SKM-1 treated with dmso at 0.1 percent for 144 hours (cell line): ENCODE data around the gene BCL7B.
"Not testable (repeated sequence)": the region's sequence is repeated elsewhere in the genome, so short reads cannot be mapped to it uniquely, and the experiment has no call there.

ENCODE experiments used
- DNase-seq: peaks from one replicate; lab custom pipeline; 2025; ENCODE audit not compliant: unreplicated experiment; lab: John Stamatoyannopoulos, UW

Gene BCL7B

GRCh38 chr7:73536479-73536878 lies 21.0 kb downstream of the BCL7B start:
- DNase-seq = no peak

- not testable (repeated sequence) for DNase-seq
These were observed 21.6 kb downstream of the BCL7B start for GRCh38 chr7:73535918-73536317.

GRCh38 chr7:73533742-73534141 lies 23.7 kb downstream of the BCL7B start:
- DNase-seq = no peak

GRCh38 chr7:73532224-73532623 lies 25.3 kb downstream of the BCL7B start:
- DNase-seq = no peak

GRCh38 chr7:73530800-73531199 lies 26.7 kb downstream of the BCL7B start:
- no peak for DNase-seq

GRCh38 chr7:73526896-73527821 lies 30.3 kb downstream of the BCL7B start:
- DNase-seq = no peak

- not testable (repeated sequence) for DNase-seq
These were observed 31.4 kb downstream of the BCL7B start for GRCh38 chr7:73526158-73526494.

GRCh38 chr7:73522105-73522872 lies 35.2 kb downstream of the BCL7B start, which contains the start of gene BAZ1B:
TSS of gene BAZ1B (minus strand) at chr7:73522293. CDS start at chr7:73521933, 360 bp downstream.
- DNase-seq = peak; percentile 96

- DNase-seq = no peak
These were observed 35.8 kb downstream of the BCL7B start for GRCh38 chr7:73521636-73522104.

- no peak for DNase-seq
These were observed 36.5 kb downstream of the BCL7B start for GRCh38 chr7:73520673-73521635.

- no peak for DNase-seq
These were observed 37.4 kb downstream of the BCL7B start for GRCh38 chr7:73519867-73520672.

GRCh38 chr7:73518470-73518869 lies 39.0 kb downstream of the BCL7B start:
- no peak for DNase-seq

GRCh38 chr7:73517241-73517995 lies 40.1 kb downstream of the BCL7B start:
- DNase-seq = no peak

- no peak for DNase-seq
These were observed 42.3 kb downstream of the BCL7B start for GRCh38 chr7:73515178-73515577.

GRCh38 chr7:73512018-73512780 lies 45.3 kb downstream of the BCL7B start:
- no peak for DNase-seq

- no peak for DNase-seq
These were observed 48.0 kb downstream of the BCL7B start for GRCh38 chr7:73509463-73509862.

GRCh38 chr7:73507556-73507955 lies 49.9 kb downstream of the BCL7B start:
- DNase-seq = no peak

GRCh38 chr7:73504920-73505319 lies 52.6 kb downstream of the BCL7B start:
- DNase-seq = no peak
